SK-N-SH (cell line): ENCODE results near the gene TMEM41B.

Source experiments
- CHD2 ChIP-seq: fragments of 150-350 bp; IDR thresholded peaks from 2 replicates; pipeline ENCODE4 v1.6.1; 2018; ENCODE audit warnings: low read length; ENCODE audit not compliant: partially characterized antibody
- CTCF ChIP-seq: fragments of 200-600 bp; sonication (generic); IDR thresholded peaks from 2 replicates; pipeline ENCODE4 v1.6.1; 2017; ENCODE audit warnings: antibody characterized with exemption, mild to moderate bottlenecking, moderate library complexity
- EP300 ChIP-seq, 2 experiments: IDR thresholded peaks; 2 replicates each; pipeline versions ENCODE4 v1.4.0 to v1.6.1; 2012; ENCODE audit warnings: borderline replicate concordance in 1 of 2, low read depth in 1 of 2, low read length in 1 of 2
- RAD21 ChIP-seq: IDR thresholded peaks from 2 replicates; pipeline ENCODE4 v1.6.1; 2012; ENCODE audit warnings: mild to moderate bottlenecking, low read length
- TAF1 ChIP-seq: IDR thresholded peaks from 2 replicates; pipeline ENCODE4 v1.6.1; 2012; ENCODE audit warnings: low read depth, mild to moderate bottlenecking, low read length, moderate library complexity, borderline replicate concordance

- no peak for TF ChIP-seq EP300 (IDR thresholded peaks at IDR 0.05; ENCODE audit: borderline replicate concordance in 1 of 2, low read depth in 1 of 2, low read length in 1 of 2)
- TF ChIP-seq CTCF: no peak
- no peak for TF ChIP-seq TAF1
- TF ChIP-seq RAD21: no peak
- no peak for TF ChIP-seq CHD2
Measured at GRCh38 chr11:9274499-9275258, 39.7 kb downstream of the TMEM41B start.
